Stromal cell of bone marrow (primary cell): Measurements from ENCODE around the gene YEATS4.

Source experiments
- DNase-seq: peaks from one replicate; pipeline ENCODE4 v3.0.0-alpha.2; 2012; ENCODE audit warnings: low read depth

The YEATS4 gene

GRCh38 chr12:69392179-69392928 lies 32.8 kb downstream of the YEATS4 start:
- DNase-seq: no peak

- DNase-seq: no peak
These were observed 36.5 kb downstream of the YEATS4 start for GRCh38 chr12:69396041-69396440.

GRCh38 chr12:69396963-69397362 lies 37.4 kb downstream of the YEATS4 start:
- DNase-seq: no peak

GRCh38 chr12:69397978-69398377 lies 38.4 kb downstream of the YEATS4 start:
- DNase-seq: no peak

GRCh38 chr12:69401940-69402339 lies 42.4 kb downstream of the YEATS4 start:
- DNase-seq: no peak

- no peak for DNase-seq
These were observed 45.5 kb downstream of the YEATS4 start for GRCh38 chr12:69404851-69405565.

- DNase-seq: peak; percentile 84
These were observed 46.0 kb downstream of the YEATS4 start for GRCh38 chr12:69405566-69405865.

- DNase-seq: no peak
These were observed 46.7 kb downstream of the YEATS4 start for GRCh38 chr12:69406217-69406616.

- DNase-seq: no peak
These were observed 51.0 kb downstream of the YEATS4 start for GRCh38 chr12:69410571-69410970.

GRCh38 chr12:69412655-69413054 lies 53.1 kb downstream of the YEATS4 start:
- no peak for DNase-seq

GRCh38 chr12:69415471-69416275 lies 56.1 kb downstream of the YEATS4 start:
- DNase-seq: peak; percentile 85

GRCh38 chr12:69417231-69417630 lies 57.7 kb downstream of the YEATS4 start:
- DNase-seq: no peak

- DNase-seq: no peak
These were observed 58.2 kb downstream of the YEATS4 start for GRCh38 chr12:69417741-69418167.

GRCh38 chr12:69419701-69420100 lies 60.2 kb downstream of the YEATS4 start:
- DNase-seq: no peak

GRCh38 chr12:69421548-69421947 lies 62.0 kb downstream of the YEATS4 start:
- DNase-seq: no peak

- DNase-seq: no peak
These were observed 63.7 kb downstream of the YEATS4 start for GRCh38 chr12:69423037-69423905.

GRCh38 chr12:69425417-69425816 lies 65.9 kb downstream of the YEATS4 start:
- DNase-seq: no peak

GRCh38 chr12:69428351-69429073 lies 69.0 kb downstream of the YEATS4 start:
- DNase-seq: no peak

GRCh38 chr12:69430942-69431590 lies 71.5 kb downstream of the YEATS4 start:
- DNase-seq: no peak

- DNase-seq: no peak
These were observed 72.2 kb downstream of the YEATS4 start for GRCh38 chr12:69431591-69432222.
